K562 (cell line): ENCODE data around the gene PTGIS. TPM values are rescaled to one million over a fixed set of nuclear protein-coding genes. Genes with fewer than 3 reads are reported as not detected.

Experiments used
- polyA plus RNA-seq, 8 experiments: library from polyadenylated mRNA; depleted of rRNA in 4 of 8; stranded (reverse) in 5 of 8; unstranded in 3 of 8; fragments of >200 nt; fragmentation: Nextera tagmentation in 2 of 8; fragmentation: Illumina TruSeq in 1 of 8; extraction: Ambion mirVana in 2 of 8; extraction: Trizol in 1 of 8; gene quantifications; 2 replicates each; pipeline versions ENCODE4 v1.2.1 to v1.2.3, GENCODE V29; 2011 to 2014; ENCODE audit warnings: inconsistent platforms in 1 of 8, missing spikeins in 1 of 8
- total RNA-seq, 7 experiments: library from RNA; depleted of rRNA in 6 of 7; stranded (reverse); fragments of >200 nt in 6 of 7; fragmentation: Illumina TruSeq in 2 of 7; extraction: Trizol in 2 of 7; gene quantifications; 2 replicates each; pipeline versions ENCODE4 v1.2.1 to v1.2.3, GENCODE V29; 2011 to 2021; ENCODE audit warnings: low replicate concordance in 1 of 7
- TF ChIP-seq, protein P1 (sequence below): fragments of 200-600 bp; sonication (generic); IDR thresholded peaks from one replicate; pipeline ENCODE4 v1.6.1; 2012; ENCODE audit warnings: mild to moderate bottlenecking, low read depth, low read length, inconsistent platforms
- TF ChIP-seq, protein P2 (sequence below), 3 experiments: fragments of 200-800 bp in 1 of 3; sonication (Bioruptor generic) in 1 of 3; sonication (generic) in 1 of 3; formaldehyde crosslinking in 1 of 3; IDR thresholded peaks; 2 replicates each; pipeline versions ENCODE4 v1.6.1 to v1.8.0; 2016 to 2022; ENCODE audit warnings: mild to moderate bottlenecking in 2 of 3, missing compliant biosample characterization in 2 of 3, missing genetic modification characterization in 2 of 3, missing genetic modification reagents in 1 of 3

Gene PTGIS
- total and polyA plus RNA-seq, 9 of the 15 experiments (the other 6 are each of a cell fraction or from before 2014, with no cell fraction given): not detected

DNA sequence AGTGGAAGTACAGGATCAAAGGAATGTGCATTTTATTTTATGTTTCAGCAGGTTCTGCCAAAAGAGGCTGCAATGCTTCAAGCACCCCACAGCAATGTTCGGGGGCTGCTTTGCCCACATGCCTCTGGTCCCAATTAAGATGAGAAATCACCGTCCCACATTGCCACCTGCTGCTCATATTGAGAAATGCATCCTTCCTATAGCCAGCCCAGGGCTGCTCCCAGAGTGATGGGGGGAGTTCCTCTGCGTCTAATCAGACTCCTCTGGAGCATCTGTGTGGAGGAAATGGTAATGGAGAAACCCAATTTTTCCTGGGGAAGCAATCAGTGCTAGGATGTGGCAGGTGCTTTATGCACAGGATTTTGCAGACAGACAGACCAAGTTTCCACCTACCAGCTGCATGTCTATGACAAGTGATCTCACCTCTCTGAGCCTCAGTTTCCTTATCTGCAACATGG, 33.7 kb downstream of the PTGIS start (continued):
- TF ChIP-seq, protein P1, sequence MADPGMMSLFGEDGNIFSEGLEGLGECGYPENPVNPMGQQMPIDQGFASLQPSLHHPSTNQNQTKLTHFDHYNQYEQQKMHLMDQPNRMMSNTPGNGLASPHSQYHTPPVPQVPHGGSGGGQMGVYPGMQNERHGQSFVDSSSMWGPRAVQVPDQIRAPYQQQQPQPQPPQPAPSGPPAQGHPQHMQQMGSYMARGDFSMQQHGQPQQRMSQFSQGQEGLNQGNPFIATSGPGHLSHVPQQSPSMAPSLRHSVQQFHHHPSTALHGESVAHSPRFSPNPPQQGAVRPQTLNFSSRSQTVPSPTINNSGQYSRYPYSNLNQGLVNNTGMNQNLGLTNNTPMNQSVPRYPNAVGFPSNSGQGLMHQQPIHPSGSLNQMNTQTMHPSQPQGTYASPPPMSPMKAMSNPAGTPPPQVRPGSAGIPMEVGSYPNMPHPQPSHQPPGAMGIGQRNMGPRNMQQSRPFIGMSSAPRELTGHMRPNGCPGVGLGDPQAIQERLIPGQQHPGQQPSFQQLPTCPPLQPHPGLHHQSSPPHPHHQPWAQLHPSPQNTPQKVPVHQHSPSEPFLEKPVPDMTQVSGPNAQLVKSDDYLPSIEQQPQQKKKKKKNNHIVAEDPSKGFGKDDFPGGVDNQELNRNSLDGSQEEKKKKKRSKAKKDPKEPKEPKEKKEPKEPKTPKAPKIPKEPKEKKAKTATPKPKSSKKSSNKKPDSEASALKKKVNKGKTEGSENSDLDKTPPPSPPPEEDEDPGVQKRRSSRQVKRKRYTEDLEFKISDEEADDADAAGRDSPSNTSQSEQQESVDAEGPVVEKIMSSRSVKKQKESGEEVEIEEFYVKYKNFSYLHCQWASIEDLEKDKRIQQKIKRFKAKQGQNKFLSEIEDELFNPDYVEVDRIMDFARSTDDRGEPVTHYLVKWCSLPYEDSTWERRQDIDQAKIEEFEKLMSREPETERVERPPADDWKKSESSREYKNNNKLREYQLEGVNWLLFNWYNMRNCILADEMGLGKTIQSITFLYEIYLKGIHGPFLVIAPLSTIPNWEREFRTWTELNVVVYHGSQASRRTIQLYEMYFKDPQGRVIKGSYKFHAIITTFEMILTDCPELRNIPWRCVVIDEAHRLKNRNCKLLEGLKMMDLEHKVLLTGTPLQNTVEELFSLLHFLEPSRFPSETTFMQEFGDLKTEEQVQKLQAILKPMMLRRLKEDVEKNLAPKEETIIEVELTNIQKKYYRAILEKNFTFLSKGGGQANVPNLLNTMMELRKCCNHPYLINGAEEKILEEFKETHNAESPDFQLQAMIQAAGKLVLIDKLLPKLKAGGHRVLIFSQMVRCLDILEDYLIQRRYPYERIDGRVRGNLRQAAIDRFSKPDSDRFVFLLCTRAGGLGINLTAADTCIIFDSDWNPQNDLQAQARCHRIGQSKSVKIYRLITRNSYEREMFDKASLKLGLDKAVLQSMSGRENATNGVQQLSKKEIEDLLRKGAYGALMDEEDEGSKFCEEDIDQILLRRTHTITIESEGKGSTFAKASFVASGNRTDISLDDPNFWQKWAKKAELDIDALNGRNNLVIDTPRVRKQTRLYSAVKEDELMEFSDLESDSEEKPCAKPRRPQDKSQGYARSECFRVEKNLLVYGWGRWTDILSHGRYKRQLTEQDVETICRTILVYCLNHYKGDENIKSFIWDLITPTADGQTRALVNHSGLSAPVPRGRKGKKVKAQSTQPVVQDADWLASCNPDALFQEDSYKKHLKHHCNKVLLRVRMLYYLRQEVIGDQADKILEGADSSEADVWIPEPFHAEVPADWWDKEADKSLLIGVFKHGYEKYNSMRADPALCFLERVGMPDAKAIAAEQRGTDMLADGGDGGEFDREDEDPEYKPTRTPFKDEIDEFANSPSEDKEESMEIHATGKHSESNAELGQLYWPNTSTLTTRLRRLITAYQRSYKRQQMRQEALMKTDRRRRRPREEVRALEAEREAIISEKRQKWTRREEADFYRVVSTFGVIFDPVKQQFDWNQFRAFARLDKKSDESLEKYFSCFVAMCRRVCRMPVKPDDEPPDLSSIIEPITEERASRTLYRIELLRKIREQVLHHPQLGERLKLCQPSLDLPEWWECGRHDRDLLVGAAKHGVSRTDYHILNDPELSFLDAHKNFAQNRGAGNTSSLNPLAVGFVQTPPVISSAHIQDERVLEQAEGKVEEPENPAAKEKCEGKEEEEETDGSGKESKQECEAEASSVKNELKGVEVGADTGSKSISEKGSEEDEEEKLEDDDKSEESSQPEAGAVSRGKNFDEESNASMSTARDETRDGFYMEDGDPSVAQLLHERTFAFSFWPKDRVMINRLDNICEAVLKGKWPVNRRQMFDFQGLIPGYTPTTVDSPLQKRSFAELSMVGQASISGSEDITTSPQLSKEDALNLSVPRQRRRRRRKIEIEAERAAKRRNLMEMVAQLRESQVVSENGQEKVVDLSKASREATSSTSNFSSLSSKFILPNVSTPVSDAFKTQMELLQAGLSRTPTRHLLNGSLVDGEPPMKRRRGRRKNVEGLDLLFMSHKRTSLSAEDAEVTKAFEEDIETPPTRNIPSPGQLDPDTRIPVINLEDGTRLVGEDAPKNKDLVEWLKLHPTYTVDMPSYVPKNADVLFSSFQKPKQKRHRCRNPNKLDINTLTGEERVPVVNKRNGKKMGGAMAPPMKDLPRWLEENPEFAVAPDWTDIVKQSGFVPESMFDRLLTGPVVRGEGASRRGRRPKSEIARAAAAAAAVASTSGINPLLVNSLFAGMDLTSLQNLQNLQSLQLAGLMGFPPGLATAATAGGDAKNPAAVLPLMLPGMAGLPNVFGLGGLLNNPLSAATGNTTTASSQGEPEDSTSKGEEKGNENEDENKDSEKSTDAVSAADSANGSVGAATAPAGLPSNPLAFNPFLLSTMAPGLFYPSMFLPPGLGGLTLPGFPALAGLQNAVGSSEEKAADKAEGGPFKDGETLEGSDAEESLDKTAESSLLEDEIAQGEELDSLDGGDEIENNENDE: no peak
- TF ChIP-seq, protein P2, sequence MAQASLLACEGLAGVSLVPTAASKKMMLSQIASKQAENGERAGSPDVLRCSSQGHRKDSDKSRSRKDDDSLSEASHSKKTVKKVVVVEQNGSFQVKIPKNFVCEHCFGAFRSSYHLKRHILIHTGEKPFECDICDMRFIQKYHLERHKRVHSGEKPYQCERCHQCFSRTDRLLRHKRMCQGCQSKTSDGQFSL (CRISPR knock-in tag; IDR thresholded peaks at IDR 0.05): 0 out of 2 replicates have a peak, but pooled peaks have one; percentile 32
- TF ChIP-seq, protein P2 (tag; IDR thresholded peaks at IDR 0.05): no peak
